ENCODE data around the gene AFF3. TPM values are rescaled to one million over a fixed set of nuclear protein-coding genes. Genes with fewer than 3 reads are reported as not detected.

Gene AFF3
- total and polyA plus RNA-seq, 4 experiments from 2014 or later = 0.63 to 4.6 (median 3.6) TPM

DNA sequence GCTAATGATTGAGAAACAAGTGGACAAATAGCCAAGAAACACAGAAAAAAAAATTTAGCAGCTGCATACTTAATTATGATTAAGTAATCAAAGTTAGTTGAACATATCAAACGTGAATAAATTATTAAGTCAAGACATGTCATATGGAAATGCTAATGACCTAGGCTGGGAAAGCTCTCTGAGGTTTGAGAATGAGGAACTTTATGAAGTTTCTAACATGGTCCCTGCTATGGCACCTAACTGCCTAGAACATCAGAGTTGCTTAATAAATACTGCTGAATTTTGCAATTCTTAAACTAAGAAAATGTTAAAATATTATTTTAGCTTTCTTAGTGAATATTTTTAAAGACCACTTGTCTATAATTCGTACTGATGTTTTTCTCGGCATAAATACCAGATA, 99.8 kb downstream of the AFF3 start:
- CTCF ChIA-PET (ENCODE audit: partially characterized antibody) = interaction anchor here (0.9 kb wide), 1 partner anchor 15 kb away, joined by 3 read pairs; no protein-coding TSS in a partner anchor
- H3K36me3 ChIP-seq (ENCODE audit: insufficient read depth, low read length) = no peaks in the 10 kb centered on the region

DNA sequence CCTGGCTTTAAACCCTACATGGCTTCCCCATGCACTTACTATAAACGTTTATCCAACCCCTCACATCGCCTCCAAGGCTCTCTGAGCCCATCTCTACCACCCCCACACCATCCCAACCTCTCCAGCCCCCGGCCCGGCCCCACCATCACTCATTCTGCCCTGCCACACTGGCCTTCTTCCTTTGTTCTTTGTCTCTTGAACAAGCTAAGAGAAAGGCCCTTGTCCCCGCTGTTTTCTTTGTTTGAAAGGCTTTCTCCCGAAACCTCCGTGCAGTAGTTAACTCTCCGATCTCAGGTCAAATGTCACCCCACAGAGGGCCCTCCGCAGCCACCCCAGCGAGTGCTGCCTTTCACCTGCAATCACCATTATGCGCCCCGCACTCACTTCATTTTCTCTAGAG, 100.4 kb downstream of the AFF3 start:
- Mint-ChIP-seq H3K4me1 (no peaks in the 10 kb centered on the region), H3K36me3 (no peaks in the 10 kb centered on the region), H3K4me3 (no peak overlapping the region), H3K27ac (no peak overlapping the region), H3K27me3 (no peaks in the 10 kb centered on the region), H3K9me3 (no peaks in the 10 kb centered on the region)
- H3K27ac ChIP-seq (ENCODE audit: low read depth, low read length) = no peak overlapping the region
- H3K36me3 ChIP-seq (ENCODE audit: insufficient read depth, low read length) = no peaks in the 10 kb centered on the region
- CTCF ChIA-PET (ENCODE audit: partially characterized antibody) = interaction anchor here (0.9 kb wide), 1 partner anchor 16 kb away, joined by 3 read pairs; no protein-coding TSS in a partner anchor
- intact Hi-C loops (cut with micrococcal nuclease) = no loop called here
- H3K27me3 ChIP-seq (ENCODE audit: insufficient read depth, low read length) = no peaks in the 10 kb centered on the region
- H3K4me3 ChIP-seq (ENCODE audit: low read length in 2 of 2) = no peak overlapping the region
- H3K4me1 ChIP-seq (ENCODE audit: insufficient read depth, low read length) = no peaks in the 10 kb centered on the region
- H3K9me3 ChIP-seq (ENCODE audit: control insufficient read depth in 1 of 2, low read length in 2 of 2) = no peaks in the 10 kb centered on the region
- DNase-seq = no peak
- POLR2A ChIA-PET (ENCODE audit: partially characterized antibody) = no interaction called here

More for the DNA sequence above, 99.8 kb downstream of the AFF3 start:
- no peak for DNase-seq
- H3K27me3 Mint-ChIP-seq = no peaks in the 10 kb centered on the region
- H3K4me3 Mint-ChIP-seq = no peak overlapping the region
- no peaks in the 10 kb centered on the region for H3K36me3 Mint-ChIP-seq
- no peak overlapping the region for H3K4me3 ChIP-seq (ENCODE audit: low read length in 2 of 2)
- no peak overlapping the region for H3K27ac Mint-ChIP-seq
- H3K9me3 Mint-ChIP-seq = no peaks in the 10 kb centered on the region
- H3K9me3 ChIP-seq (ENCODE audit: control insufficient read depth in 1 of 2, low read length in 2 of 2) = no peaks in the 10 kb centered on the region
- H3K27ac ChIP-seq (ENCODE audit: low read depth, low read length) = no peak overlapping the region
- intact Hi-C loops (cut with micrococcal nuclease) = no loop called here
- no peaks in the 10 kb centered on the region for H3K4me1 Mint-ChIP-seq
- H3K4me1 ChIP-seq (ENCODE audit: insufficient read depth, low read length) = no peaks in the 10 kb centered on the region
- no peaks in the 10 kb centered on the region for H3K27me3 ChIP-seq (ENCODE audit: insufficient read depth, low read length)
- POLR2A ChIA-PET (ENCODE audit: partially characterized antibody) = no interaction called here

DNA sequence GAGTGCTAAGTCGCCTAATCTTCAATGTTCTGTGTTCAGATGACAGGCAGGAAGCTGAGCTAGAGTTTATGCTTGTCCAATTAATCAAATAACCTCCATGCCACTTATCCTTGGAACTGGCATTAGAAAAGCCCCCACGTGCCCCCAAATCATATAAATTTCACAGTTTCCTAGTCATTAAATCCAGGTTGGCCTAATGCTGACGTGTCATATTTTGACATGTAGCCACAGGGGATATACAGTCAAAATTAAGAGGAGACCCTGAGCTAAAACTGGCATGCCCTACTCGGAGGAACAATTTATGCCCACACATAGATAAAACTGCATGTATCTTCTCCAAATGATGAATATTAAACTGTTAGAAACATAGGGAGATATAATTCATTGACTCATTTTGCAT, 101.0 kb downstream of the AFF3 start:
- Mint-ChIP-seq H3K27ac (no peak overlapping the region), H3K9me3 (no peaks in the 10 kb centered on the region), H3K4me1 (no peaks in the 10 kb centered on the region), H3K27me3 (no peaks in the 10 kb centered on the region), H3K4me3 (no peak overlapping the region), H3K36me3 (no peaks in the 10 kb centered on the region)
- DNase-seq = no peak
- Histone ChIP-seq H3K9me3 (ENCODE audit: control insufficient read depth in 1 of 2, low read length in 2 of 2) (no peaks in the 10 kb centered on the region), H3K27ac (ENCODE audit: low read depth, low read length) (no peak overlapping the region), H3K4me1 (ENCODE audit: insufficient read depth, low read length) (no peaks in the 10 kb centered on the region), H3K4me3 (ENCODE audit: low read length in 2 of 2) (no peak overlapping the region), H3K36me3 (ENCODE audit: insufficient read depth, low read length) (no peaks in the 10 kb centered on the region), H3K27me3 (ENCODE audit: insufficient read depth, low read length) (no peaks in the 10 kb centered on the region)
- ChIA-PET POLR2A (ENCODE audit: partially characterized antibody) (no interaction called here), CTCF (ENCODE audit: partially characterized antibody) (no interaction called here)
- intact Hi-C loops (cut with micrococcal nuclease) = no loop called here

DNA sequence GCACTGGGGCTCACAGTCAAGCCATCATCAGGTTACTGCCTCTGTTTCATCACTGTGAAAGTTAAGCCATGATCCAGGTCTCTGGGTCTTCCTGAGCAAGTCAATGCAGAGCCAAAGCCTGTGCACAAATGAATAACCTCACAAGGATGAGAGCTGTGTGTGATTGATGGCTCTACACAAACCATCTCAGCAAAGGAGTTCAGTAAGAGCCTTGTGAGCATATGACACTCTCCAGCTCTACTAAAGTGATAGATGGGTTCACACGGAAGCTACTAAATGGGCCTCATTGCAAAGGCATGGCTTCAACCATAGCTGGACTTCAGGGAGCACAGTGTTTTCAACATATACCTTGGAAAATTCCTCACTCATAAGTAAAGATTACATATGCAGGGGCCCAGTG, 101.5 kb downstream of the AFF3 start:
- H3K36me3 ChIP-seq (ENCODE audit: insufficient read depth, low read length) = no peaks in the 10 kb centered on the region
- Mint-ChIP-seq H3K36me3 (no peaks in the 10 kb centered on the region), H3K9me3 (peaks cover 0 to 1% (median 0%) of the 10 kb centered on the region in 8 donors), H3K4me1 (peaks cover 0 to 1% (median 0%) of the 10 kb centered on the region in 4 donors), H3K4me3 (no peak overlapping the region), H3K27ac (no peak overlapping the region), H3K27me3 (no peaks in the 10 kb centered on the region)
- no peaks in the 10 kb centered on the region for H3K4me1 ChIP-seq (ENCODE audit: insufficient read depth, low read length)
- DNase-seq = no peak
- H3K27me3 ChIP-seq (ENCODE audit: insufficient read depth, low read length) = no peaks in the 10 kb centered on the region
- H3K9me3 ChIP-seq (ENCODE audit: control insufficient read depth in 1 of 2, low read length in 2 of 2) = no peaks in the 10 kb centered on the region
- ChIA-PET POLR2A (ENCODE audit: partially characterized antibody) (no interaction called here), CTCF (ENCODE audit: partially characterized antibody) (no interaction called here)
- H3K4me3 ChIP-seq (ENCODE audit: low read length in 2 of 2) = no peak overlapping the region
- H3K27ac ChIP-seq (ENCODE audit: low read depth, low read length) = no peak overlapping the region
- intact Hi-C loops (cut with micrococcal nuclease) = no loop called here

DNA sequence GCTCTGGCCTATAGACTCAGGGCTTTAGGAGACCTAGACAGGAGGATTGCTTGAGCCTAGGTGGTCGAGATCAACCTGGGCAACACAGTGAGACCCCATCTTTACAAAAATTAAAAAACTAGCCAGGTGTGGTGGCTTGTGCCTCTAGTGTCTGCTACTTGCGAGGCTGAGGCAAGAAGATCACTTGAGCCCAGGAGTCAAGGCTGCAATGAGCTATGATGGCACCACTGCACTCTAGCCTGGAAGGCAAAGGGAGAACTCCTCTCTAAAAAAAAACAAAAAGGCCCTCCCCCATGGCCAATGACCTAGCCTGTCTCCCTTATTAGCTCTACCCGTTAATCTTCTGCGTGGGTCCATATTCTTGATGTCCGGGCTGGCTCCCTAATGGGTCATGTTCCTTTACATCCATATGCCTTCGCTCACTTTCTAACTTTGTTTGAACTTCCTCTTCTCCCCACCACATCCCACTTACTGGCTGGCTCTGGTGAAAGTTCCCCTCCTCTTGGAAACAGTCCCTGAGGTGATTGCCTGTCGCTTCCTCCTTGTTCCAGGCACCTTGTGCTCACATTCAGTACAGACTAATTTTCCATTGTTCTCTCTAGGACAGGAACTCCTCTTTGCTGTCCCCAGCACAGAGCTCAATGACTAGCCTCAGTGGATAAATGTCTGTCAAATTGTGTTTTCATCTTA, 103.0 kb downstream of the AFF3 start:
- Mint-ChIP-seq H3K27ac (no peak overlapping the region), H3K36me3 (no peaks in the 10 kb centered on the region), H3K9me3 (peaks cover 0 to 1% (median 0%) of the 10 kb centered on the region in 8 donors), H3K4me3 (no peak overlapping the region), H3K4me1 (peaks cover 0 to 1% (median 0%) of the 10 kb centered on the region in 4 donors), H3K27me3 (no peaks in the 10 kb centered on the region)
- H3K9me3 ChIP-seq (ENCODE audit: control insufficient read depth in 1 of 2, low read length in 2 of 2) = no peaks in the 10 kb centered on the region
- H3K27me3 ChIP-seq (ENCODE audit: insufficient read depth, low read length) = no peaks in the 10 kb centered on the region
- no peaks in the 10 kb centered on the region for H3K4me1 ChIP-seq (ENCODE audit: insufficient read depth, low read length)
- no peak for DNase-seq
- CTCF ChIA-PET (ENCODE audit: partially characterized antibody) = no interaction called here
- H3K36me3 ChIP-seq (ENCODE audit: insufficient read depth, low read length) = no peaks in the 10 kb centered on the region
- POLR2A ChIA-PET (ENCODE audit: partially characterized antibody) = no interaction called here
- intact Hi-C loops (cut with micrococcal nuclease) = no loop called here
- no peak overlapping the region for H3K27ac ChIP-seq (ENCODE audit: low read depth, low read length)
- H3K4me3 ChIP-seq (ENCODE audit: low read length in 2 of 2) = no peak overlapping the region

DNA sequence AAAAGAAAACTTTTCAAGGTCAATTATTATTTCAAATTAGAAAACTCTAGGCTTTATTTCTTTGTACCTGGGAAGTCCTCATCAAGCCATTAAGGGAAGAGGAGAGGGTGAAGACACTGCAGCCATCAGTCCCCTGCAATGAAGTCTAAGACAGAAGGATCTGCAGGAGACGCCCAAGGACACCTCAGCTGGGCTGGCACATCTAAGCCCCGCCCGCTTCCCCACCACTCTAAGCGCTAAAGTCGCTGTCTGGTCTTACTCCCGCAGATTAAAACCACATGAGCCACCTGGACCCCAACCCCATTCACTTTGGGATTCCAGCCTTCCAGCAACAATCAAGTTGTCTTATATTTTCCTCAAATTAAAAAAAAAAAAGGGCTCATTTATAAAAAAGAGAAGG, 104.4 kb downstream of the AFF3 start:
- Mint-ChIP-seq H3K4me3 (no peak overlapping the region), H3K27ac (no peak overlapping the region), H3K4me1 (peaks cover 0 to 1% (median 0%) of the 10 kb centered on the region in 4 donors), H3K36me3 (no peaks in the 10 kb centered on the region), H3K9me3 (peaks cover 0 to 1% (median 0%) of the 10 kb centered on the region in 8 donors), H3K27me3 (no peaks in the 10 kb centered on the region)
- ChIA-PET CTCF (ENCODE audit: partially characterized antibody) (no interaction called here), POLR2A (ENCODE audit: partially characterized antibody) (no interaction called here)
- Histone ChIP-seq H3K9me3 (ENCODE audit: control insufficient read depth in 1 of 2, low read length in 2 of 2) (no peaks in the 10 kb centered on the region), H3K36me3 (ENCODE audit: insufficient read depth, low read length) (no peaks in the 10 kb centered on the region), H3K4me3 (ENCODE audit: low read length in 2 of 2) (no peak overlapping the region), H3K27ac (ENCODE audit: low read depth, low read length) (no peak overlapping the region), H3K27me3 (ENCODE audit: insufficient read depth, low read length) (no peaks in the 10 kb centered on the region), H3K4me1 (ENCODE audit: insufficient read depth, low read length) (no peaks in the 10 kb centered on the region)
- intact Hi-C loops (cut with micrococcal nuclease) = no loop called here
- no peak for DNase-seq

DNA sequence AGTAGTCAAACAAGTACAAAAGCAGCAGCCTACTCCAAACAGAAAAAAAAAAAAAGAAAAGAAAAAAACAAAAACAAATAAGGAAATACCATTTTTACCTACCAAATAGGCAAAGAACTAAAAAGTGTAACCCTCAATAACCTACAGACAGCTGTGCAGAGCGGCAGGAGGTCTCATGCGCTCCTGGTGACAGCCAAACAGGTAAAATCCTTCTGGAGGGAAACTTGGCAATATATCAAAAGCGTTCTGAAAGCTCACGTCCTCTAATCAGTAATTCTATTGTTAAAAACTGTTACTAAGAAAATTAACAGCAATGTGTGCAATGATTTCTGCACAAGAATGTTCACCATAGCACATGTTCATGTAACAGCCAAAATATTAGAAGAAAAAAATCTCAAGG, 105.6 kb downstream of the AFF3 start:
- H3K36me3 ChIP-seq (ENCODE audit: insufficient read depth, low read length) = no peaks in the 10 kb centered on the region
- DNase-seq = no peak
- H3K4me3 ChIP-seq (ENCODE audit: low read length in 2 of 2) = no peak overlapping the region
- no peaks in the 10 kb centered on the region for H3K9me3 ChIP-seq (ENCODE audit: control insufficient read depth in 1 of 2, low read length in 2 of 2)
- no peaks in the 10 kb centered on the region for H3K4me1 ChIP-seq (ENCODE audit: insufficient read depth, low read length)
- H3K9me3 Mint-ChIP-seq = peaks cover 0 to 1% (median 0%) of the 10 kb centered on the region in 8 donors
- H3K4me1 Mint-ChIP-seq = peaks cover 0 to 1% (median 0%) of the 10 kb centered on the region in 4 donors
- no peaks in the 10 kb centered on the region for H3K27me3 Mint-ChIP-seq
- H3K36me3 Mint-ChIP-seq = no peaks in the 10 kb centered on the region
- ChIA-PET CTCF (ENCODE audit: partially characterized antibody) (no interaction called here), POLR2A (ENCODE audit: partially characterized antibody) (no interaction called here)
- no peak overlapping the region for H3K27ac ChIP-seq (ENCODE audit: low read depth, low read length)
- intact Hi-C loops (cut with micrococcal nuclease) = no loop called here
- no peak overlapping the region for H3K27ac Mint-ChIP-seq
- no peak overlapping the region for H3K4me3 Mint-ChIP-seq
- H3K27me3 ChIP-seq (ENCODE audit: insufficient read depth, low read length) = no peaks in the 10 kb centered on the region

Measured in CD4-positive, alpha-beta memory T cell (primary cell).